Activated T-cell treated with anti-CD3 and anti-CD28 coated beads for 1 hour (primary cell): ENCODE measurements around the gene MYL12B.
"Not testable (repeated sequence)": the region's sequence is repeated elsewhere in the genome, so short reads cannot be mapped to it uniquely, and the experiment has no call there.

Source experiments
- DNase-seq: peaks from one replicate; pipeline ENCODE4 v3.0.0-alpha.2; 2020; ENCODE audit warnings: low read depth

MYL12B gene

GRCh38 chr18:3261373-3262233, at the start of gene MYL12B:
Gene MYL12B (plus strand): TSS chr18:3262133. CDS start chr18:3272899, 10,766 bp downstream.
- DNase-seq, result peak; percentile 72

DNA sequence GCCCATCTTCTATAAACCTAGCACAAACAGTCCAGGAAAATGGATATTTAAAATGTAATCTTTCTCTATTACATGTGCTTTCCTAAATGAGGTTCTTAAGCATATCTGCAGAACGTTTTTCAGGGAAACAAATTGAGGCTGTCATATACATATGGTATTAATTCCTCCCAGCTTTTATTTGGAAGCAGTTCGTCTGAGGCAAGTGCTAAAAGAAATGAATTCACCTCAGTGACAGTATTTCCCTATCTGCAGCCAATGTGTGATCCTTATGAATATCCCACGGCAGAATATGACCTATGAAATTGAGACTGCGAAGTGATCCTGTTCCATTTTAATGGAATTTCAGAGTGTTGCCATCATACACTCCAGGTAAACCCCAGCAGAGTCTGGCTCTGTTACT, 49.3 kb upstream of the MYL12B start:
- no peak for DNase-seq

DNA sequence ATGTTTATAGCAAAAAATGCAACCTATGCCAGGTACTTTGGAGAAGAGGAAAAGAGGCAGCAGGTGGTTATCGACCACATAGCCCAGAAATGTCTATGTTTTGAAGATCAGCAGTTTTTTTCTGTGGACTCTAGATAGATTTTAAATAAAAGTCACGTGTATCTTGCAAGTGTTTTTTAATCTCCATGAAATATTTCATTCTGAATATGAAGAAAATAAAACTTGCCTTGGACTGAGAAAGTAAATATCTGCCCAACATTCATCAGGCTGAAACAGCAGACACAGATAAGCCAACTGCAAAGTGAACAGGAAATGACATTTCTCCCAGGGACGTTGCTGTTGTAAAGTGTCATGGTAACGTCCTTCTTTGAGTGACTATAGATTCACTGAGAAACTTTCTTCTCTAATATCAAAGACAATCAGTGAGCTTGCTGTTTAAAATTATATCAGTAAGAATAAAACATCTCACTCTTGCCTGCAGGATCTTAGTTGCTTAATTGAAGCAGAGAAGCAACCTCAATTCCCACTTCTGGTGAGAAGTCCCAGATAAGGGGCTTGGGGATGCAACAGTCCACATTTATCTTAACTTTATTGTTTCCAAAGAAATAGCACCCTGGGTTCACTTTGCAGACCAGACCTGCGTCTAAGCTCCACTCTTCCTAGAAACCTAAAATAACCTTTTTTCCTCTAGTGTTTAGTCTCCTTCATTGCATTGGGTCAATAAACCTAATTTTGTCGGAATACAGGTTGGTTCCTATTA, 48.5 kb upstream of the MYL12B start:
- no peak for DNase-seq

DNA sequence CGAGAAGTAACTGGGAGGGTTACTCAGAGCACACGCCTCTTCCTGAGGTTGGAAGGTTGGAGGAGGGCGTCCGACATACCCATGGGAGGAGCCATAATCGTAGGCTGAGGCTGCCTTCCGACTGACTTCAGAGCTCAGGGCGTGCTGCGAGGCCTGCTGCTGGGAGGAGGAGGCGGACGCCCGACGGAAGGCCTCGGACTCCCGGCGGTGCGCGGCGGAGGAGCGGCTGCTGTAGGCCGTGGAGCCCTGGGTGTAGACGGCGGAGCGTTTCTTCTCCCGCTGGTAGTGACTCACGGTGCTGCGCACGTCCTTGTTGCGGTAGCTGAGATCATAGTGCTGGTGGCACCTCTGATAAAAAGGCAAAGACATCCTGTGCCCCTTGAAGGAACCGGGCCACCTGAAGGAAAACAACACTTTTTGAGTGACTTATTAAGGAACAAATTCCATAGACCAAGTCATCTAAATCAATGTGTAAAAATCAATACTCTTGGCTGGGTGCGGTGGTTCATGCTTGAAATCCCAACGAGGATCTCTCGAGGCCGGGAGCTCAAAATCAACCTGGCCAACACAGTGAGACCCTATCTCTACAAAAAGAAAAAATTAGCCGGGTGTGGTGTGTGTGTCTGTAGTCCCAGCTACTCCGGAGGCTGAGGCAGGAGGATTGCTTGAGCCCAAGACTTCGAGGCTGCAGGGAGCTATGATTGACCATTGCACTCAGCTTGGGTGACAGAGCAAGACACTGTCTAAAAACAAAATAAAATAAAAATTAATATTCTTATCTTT, 46.9 kb upstream of the MYL12B start:
- DNase-seq, result no peak

GRCh38 chr18:3216987-3217386, 44.9 kb upstream of the MYL12B start:
- DNase-seq, result no peak

DNA sequence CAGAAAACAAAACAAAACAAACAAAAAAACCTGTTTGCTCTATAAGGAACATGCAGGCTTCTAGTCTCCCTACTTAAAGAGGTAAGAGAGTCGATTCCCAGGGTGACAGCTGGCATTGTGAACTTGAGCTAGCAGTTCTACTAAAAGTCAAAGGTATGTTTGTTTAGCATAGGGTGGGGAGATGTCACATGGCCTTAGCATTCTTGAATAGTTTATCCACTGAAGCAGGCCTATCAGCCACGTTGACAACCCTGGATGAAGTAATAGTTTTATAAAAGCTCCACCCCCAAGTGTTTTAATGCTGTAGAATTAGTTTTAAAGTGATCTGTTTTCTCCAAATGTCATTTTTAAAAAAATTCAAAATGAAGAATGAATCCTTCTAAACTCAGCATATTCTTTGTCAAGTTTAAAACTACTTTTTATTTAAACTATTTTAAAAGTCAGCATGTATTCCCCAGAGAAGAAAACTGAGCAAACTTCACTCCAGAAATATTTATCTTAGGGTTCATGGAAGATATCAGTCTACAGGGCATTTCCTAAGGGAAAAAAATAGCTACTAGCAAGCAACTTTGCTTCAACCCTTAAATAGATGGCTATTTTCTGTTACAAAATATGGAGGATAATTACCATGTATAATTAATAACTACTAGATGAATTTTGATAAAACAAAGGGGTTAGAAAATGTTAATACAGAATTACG, 43.8 kb upstream of the MYL12B start:
- no peak for DNase-seq

DNA sequence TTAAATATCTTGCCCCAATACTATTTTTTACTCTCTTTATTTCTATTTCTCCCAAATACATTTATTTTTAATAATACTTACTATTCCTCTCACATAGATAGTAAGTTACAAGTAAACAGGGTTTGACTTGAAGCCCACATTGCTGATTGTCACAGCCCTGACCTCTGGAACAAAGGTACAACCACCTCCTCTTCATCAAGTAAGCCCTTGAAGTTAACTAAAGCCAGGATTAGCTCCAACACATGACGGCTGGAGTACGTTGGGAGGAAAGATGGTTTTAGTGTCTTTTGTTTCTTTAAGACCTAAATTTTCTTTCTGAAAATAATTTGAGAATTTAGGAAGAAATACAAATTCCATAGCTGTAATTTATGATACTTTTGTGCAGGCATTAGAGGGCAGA, 43.1 kb upstream of the MYL12B start:
- DNase-seq, result no peak

DNA sequence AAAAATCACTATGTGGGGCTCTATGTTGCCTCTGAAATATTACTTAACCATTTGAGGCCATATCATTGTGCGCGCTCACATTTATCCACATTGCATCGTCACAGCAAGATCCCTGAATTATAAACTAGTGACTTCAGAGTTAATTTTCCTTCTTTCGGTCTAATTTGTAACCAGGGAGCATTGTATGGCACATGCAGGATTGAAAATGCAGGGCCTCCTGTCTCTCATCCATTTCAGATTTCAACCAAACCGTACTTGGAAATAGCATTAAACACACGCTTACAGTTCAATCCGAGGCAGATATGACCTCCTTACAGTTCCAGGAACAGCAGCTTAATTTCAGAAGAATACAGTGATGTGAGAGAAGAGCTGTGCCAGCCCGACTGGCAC, 42.7 kb upstream of the MYL12B start:
- DNase-seq, result no peak

GRCh38 chr18:3219631-3220335, 42.1 kb upstream of the MYL12B start, which contains the start of gene MYOM1:
Gene MYOM1 (minus strand): TSS chr18:3219968. CDS start chr18:3215223, 4,745 bp downstream.
- DNase-seq, result no peak

- not testable (repeated sequence) for DNase-seq
Observed at GRCh38 chr18:3220868-3221267, 41.1 kb upstream of the MYL12B start.

- DNase-seq, result no peak
Observed at GRCh38 chr18:3221496-3221895, 40.4 kb upstream of the MYL12B start.

- no peak for DNase-seq
Observed at GRCh38 chr18:3223356-3223755, 38.6 kb upstream of the MYL12B start.

DNA sequence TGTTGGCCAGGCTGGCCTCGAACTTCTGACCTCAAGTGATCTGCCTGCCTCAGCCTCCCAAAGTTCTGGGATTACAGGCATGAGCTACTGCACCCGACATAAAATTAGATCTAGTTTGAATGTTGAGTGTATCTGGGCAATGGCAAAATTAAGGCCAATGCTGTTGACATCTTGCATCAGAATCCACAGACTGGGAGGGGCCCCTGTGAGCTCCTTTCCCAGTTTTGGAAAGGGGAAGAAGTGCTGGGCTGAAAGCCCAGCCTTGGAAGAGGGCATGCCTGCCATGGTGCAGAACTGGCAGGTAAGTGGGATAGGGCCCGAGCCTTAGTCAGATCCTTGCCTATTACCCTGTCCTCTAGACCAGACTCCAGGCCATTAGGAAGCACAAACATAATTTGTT, 37.7 kb upstream of the MYL12B start:
- no peak for DNase-seq

DNA sequence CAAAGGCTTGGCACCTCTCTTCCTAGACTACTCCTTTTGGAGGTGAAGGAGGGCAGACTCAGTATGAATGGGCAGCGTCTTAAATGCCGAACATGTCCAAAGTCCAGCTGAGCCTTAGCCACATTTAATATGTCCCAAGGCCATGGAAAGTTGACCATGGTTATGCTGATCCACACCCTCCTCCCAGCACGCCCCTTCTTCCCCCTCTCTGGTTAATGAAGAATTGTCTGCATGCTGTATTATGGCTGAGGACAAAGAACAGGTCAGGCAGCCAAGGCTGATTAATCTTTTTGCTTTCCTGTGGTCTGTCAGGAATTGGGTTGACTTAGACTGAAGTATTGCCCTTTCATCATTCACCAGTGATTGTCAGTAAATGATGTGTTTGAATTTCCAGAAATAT, 36.3 kb upstream of the MYL12B start:
- DNase-seq, result no peak

DNA sequence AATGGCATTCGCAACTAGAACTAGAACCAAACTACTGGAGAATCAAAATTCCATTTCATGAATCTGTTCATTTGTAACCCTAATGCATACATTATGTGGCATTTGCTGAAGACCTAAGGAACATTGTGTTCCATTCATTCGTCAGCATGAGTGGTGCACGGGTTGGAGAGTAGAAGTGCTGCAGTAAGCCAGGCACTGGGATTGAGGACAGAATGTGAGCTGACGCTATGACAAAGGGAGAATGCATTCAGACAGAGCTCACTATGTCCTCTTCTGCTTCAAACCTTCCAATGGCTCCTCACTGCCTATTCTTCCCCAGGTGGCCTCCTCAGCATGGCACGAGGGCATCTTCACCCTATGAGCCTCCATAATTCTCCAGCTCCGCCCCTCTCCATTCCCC, 35.9 kb upstream of the MYL12B start:
- no peak for DNase-seq

GRCh38 chr18:3230401-3231334, 31.3 kb upstream of the MYL12B start:
- DNase-seq, result no peak

DNA sequence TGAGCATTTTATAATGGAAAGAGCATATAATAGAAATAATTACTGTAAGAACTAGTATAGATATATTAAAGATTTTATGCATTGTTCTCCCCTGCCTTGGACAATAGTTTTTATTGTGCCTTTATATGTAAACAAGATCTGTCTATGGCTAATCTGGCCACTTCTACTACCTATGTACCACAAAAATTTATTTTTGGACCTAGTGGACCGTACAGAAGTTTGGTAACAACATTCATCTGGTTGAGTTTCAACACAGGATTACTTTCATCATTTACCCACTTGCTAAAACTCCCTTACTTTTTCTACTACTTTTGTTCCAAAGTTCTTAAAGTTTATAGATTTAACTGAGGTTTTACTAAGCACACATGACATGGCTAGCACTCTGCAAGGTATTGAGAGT, 28.9 kb upstream of the MYL12B start:
- no peak for DNase-seq

DNA sequence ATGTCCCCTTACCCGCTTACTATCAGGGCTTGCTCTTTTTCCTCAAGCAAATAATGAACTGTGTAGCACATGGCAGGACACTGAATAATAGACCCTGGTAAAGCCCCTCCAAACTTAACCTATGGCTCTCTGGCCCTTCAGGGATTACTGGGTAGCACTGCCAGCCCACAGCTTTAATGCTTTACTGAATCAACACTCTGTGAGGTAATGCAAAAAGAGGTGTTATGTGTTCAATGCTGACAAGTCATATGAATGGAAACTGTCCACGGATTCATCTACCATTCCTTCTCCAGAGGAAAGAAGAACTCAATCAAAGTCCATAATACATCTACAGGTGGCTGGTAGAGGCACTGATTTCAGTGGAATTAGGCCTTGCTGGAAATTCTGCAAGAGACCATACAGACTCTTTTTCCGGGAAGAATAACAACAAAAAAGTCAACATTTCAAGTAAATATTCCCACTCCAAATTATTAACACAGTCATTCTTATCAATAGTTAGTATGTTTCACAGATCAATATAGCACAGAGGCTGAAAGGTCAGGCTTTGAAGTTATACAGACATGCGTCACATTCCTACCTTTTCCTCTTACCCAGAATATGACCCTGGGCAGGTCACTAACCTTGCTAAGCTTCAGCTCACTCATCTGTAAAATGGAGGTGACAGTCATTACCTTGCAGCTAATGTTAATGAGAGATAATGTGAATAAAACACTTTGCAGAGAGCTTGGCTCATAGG, 28.3 kb upstream of the MYL12B start:
- no peak for DNase-seq

DNA sequence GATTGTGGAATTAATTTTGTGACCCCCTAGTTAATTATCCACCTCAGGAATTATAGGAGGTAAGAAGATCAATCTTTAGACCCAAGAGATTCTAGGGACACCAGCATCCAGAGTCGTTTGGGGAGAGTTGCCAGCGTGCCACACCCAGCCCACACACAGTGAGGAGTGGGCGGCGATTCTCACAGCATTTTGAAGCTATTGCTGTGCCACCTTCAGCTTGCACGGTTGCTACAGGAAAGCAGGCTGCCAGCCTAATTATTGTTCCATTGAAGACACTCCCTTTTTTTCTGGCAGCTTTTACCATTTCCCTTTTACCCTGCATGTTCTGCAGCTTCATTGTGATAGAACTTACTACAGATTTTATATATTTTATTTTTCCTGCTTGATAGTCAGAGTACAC, 27.5 kb upstream of the MYL12B start:
- no peak for DNase-seq
